ENCODE results near the gene MLXIP.
"Not testable (repeated sequence)": the region's sequence is repeated elsewhere in the genome, so short reads cannot be mapped to it uniquely, and the experiment has no call there.

The MLXIP gene

GRCh38 chr12:122089077-122089476 lies 10.5 kb downstream of the MLXIP start:
- Histone ChIP-seq H3K4me3 (no peak overlapping the region), H3K27ac (peak overlapping the region in 5 of 21 experiments; percentile 18 to 60 (median 56))

GRCh38 chr12:122090759-122091515 lies 12.4 kb downstream of the MLXIP start:
- no peak overlapping the region for H3K4me3 ChIP-seq
- H3K27ac ChIP-seq = peak overlapping the region in 10 of 21 experiments; percentile 4 to 73 (median 24)

GRCh38 chr12:122093098-122093883 lies 14.7 kb downstream of the MLXIP start:
- Histone ChIP-seq H3K4me3 (no peak overlapping the region), H3K27ac (peak overlapping the region in 6 of 21 experiments; percentile 3 to 57 (median 37))

- Histone ChIP-seq H3K4me3 (no peak overlapping the region), H3K27ac (peak overlapping the region in 9 of 21 experiments; percentile 3 to 67 (median 45))
These were observed 15.7 kb downstream of the MLXIP start for GRCh38 chr12:122094137-122094734.

- Histone ChIP-seq H3K4me3 (no peak overlapping the region), H3K27ac (peak overlapping the region in 14 of 21 experiments; percentile 6 to 67 (median 36))
These were observed 16.4 kb downstream of the MLXIP start for GRCh38 chr12:122094735-122095631.

GRCh38 chr12:122096014-122096413 lies 17.5 kb downstream of the MLXIP start:
- Histone ChIP-seq H3K27ac (peak overlapping the region in 15 of 21 experiments; percentile 20 to 80 (median 65)), H3K4me3 (no peak overlapping the region)

- Histone ChIP-seq H3K4me3 (no peak overlapping the region), H3K27ac (peak overlapping the region in 19 of 21 experiments; percentile 20 to 80 (median 68))
These were observed 18.1 kb downstream of the MLXIP start for GRCh38 chr12:122096591-122097149.

GRCh38 chr12:122097584-122097926 lies 19.0 kb downstream of the MLXIP start:
- H3K4me3 ChIP-seq = no peak overlapping the region
- peak overlapping the region in 18 of 21 experiments; percentile 4 to 80 (median 70) for H3K27ac ChIP-seq

GRCh38 chr12:122097927-122098756 lies 19.6 kb downstream of the MLXIP start:
- Histone ChIP-seq H3K27ac (peak overlapping the region in 19 of 21 experiments; percentile 4 to 80 (median 69)), H3K4me3 (no peak overlapping the region)

- no peak overlapping the region for H3K4me3 ChIP-seq
- H3K27ac ChIP-seq = peak overlapping the region in 17 of 21 experiments; percentile 4 to 79 (median 65)
These were observed 20.8 kb downstream of the MLXIP start for GRCh38 chr12:122099280-122099749.

GRCh38 chr12:122099856-122100255 lies 21.3 kb downstream of the MLXIP start:
- Histone ChIP-seq H3K27ac (peak overlapping the region in 12 of 21 experiments; percentile 4 to 78 (median 67)), H3K4me3 (no peak overlapping the region)

- peak overlapping the region in 1 of 21 experiments; percentile 58 for H3K27ac ChIP-seq
- H3K4me3 ChIP-seq = no peak overlapping the region
These were observed 22.0 kb downstream of the MLXIP start for GRCh38 chr12:122100568-122100967.

- no peak overlapping the region for H3K4me3 ChIP-seq
- no peak overlapping the region for H3K27ac ChIP-seq
These were observed 23.8 kb downstream of the MLXIP start for GRCh38 chr12:122102331-122102730.

- Histone ChIP-seq H3K4me3 (no peak overlapping the region), H3K27ac (peak overlapping the region in 2 of 21 experiments; percentile 0 to 12)
These were observed 26.3 kb downstream of the MLXIP start for GRCh38 chr12:122104844-122105243.

GRCh38 chr12:122105496-122105895 lies 26.9 kb downstream of the MLXIP start:
- not testable (repeated sequence) for H3K4me3 ChIP-seq
- peak overlapping the region in 3 of 21 experiments; percentile 0 to 55 (median 12) for H3K27ac ChIP-seq

- Histone ChIP-seq H3K27ac (no peak overlapping the region), H3K4me3 (no peak overlapping the region)
These were observed 28.3 kb downstream of the MLXIP start for GRCh38 chr12:122106843-122107242.

- Histone ChIP-seq H3K27ac (peak overlapping the region in 1 of 21 experiments; percentile 9), H3K4me3 (no peak overlapping the region)
These were observed 28.7 kb downstream of the MLXIP start for GRCh38 chr12:122107261-122107660.

GRCh38 chr12:122111089-122111641 lies 32.6 kb downstream of the MLXIP start:
- no peak overlapping the region for H3K4me3 ChIP-seq

More at GRCh38 chr12:122111089-122111641, 32.6 kb downstream of the MLXIP start:
- peak overlapping the region in 4 of 21 experiments; percentile 12 to 57 (median 29) for H3K27ac ChIP-seq
